ENCODE results near the gene ETS2.
"Not testable (repeated sequence)": the region's sequence is repeated elsewhere in the genome, so short reads cannot be mapped to it uniquely, and the experiment has no call there.

The ETS2 gene

GRCh38 chr21:38819051-38819718 is 13.5 kb downstream of the ETS2 start:
- DNase-seq = no peak

GRCh38 chr21:38819719-38820159 is 14.0 kb downstream of the ETS2 start:
- DNase-seq = no peak

- no peak for DNase-seq
Measured at GRCh38 chr21:38820471-38821239, 14.9 kb downstream of the ETS2 start.

GRCh38 chr21:38821248-38821647 is 15.5 kb downstream of the ETS2 start:
- no peak for DNase-seq

- DNase-seq = no peak
Measured at GRCh38 chr21:38821959-38822682, 16.4 kb downstream of the ETS2 start.

- DNase-seq = no peak
Measured at GRCh38 chr21:38822778-38823238, 17.1 kb downstream of the ETS2 start.

- DNase-seq = no peak
Measured at GRCh38 chr21:38823737-38824123, 18.0 kb downstream of the ETS2 start.

GRCh38 chr21:38824124-38824822 is 18.5 kb downstream of the ETS2 start:
- no peak for DNase-seq

- no peak for DNase-seq
Measured at GRCh38 chr21:38825269-38825668, 19.5 kb downstream of the ETS2 start.

GRCh38 chr21:38825921-38826320 is 20.2 kb downstream of the ETS2 start:
- DNase-seq = no peak

- DNase-seq = not testable (repeated sequence)
Measured at GRCh38 chr21:38828111-38828510, 22.4 kb downstream of the ETS2 start.

GRCh38 chr21:38830671-38831525 is 25.2 kb downstream of the ETS2 start:
- DNase-seq = no peak

- no peak for DNase-seq
Measured at GRCh38 chr21:38831526-38832467, 26.1 kb downstream of the ETS2 start.

- DNase-seq = no peak
Measured at GRCh38 chr21:38832664-38833063, 26.9 kb downstream of the ETS2 start.

- no peak for DNase-seq
Measured at GRCh38 chr21:38833117-38833516, 27.4 kb downstream of the ETS2 start.

GRCh38 chr21:38834725-38835124 is 29.0 kb downstream of the ETS2 start:
- peak; percentile 22 for DNase-seq

GRCh38 chr21:38837806-38838461 is 32.2 kb downstream of the ETS2 start:
- DNase-seq = no peak

GRCh38 chr21:38838598-38839327 is 33.0 kb downstream of the ETS2 start:
- no peak for DNase-seq
